ENCODE data around the gene ZNF606. TPM values are rescaled to one million over a fixed set of nuclear protein-coding genes. Genes with fewer than 3 reads are reported as not detected.

ZNF606 gene
- total and polyA plus RNA-seq, 10 of the 15 experiments (the other 5 are each of a cell fraction or from before 2014, with no cell fraction given): 2.2 to 10.6 (median 7.6) TPM

GRCh38 chr19:58034477-58034793 lies 31.8 kb upstream of the ZNF606 start:
- in situ Hi-C loops (cut with MboI): no loop called here

More at GRCh38 chr19:58034477-58034793, 31.8 kb upstream of the ZNF606 start:
- no peak overlapping the region for H3K4me3 ChIP-seq
- no peak overlapping the region for H3K4me2 ChIP-seq (ENCODE audit: control insufficient read depth, insufficient read depth)
- TF ChIP-seq NR2C1 (IDR thresholded peaks at IDR 0.05): no peak
- no peak for TF ChIP-seq MTA2 (IDR thresholded peaks at IDR 0.05; ENCODE audit: low read depth)
- TF ChIP-seq ZBTB33 (IDR thresholded peaks at IDR 0.05): no peak
- TF ChIP-seq FOXM1 (IDR thresholded peaks at IDR 0.05; ENCODE audit: low read depth, low read length): no peak
- no peaks in the 10 kb centered on the region for H3K36me3 ChIP-seq (ENCODE audit: control insufficient read depth in 2 of 2, insufficient read depth in 2 of 2, low read length in 1 of 2)
- RAD21 ChIA-PET (ENCODE audit: unreplicated experiment): no interaction called here
- FAIRE-seq (no peak), ATAC-seq (no peak), DNase-seq (ENCODE audit: low read depth, low spot score) (no peak)
- POLR2A ChIA-PET: no interaction called here
- H4K20me1 ChIP-seq (ENCODE audit: control insufficient read depth, insufficient read depth): no peaks in the 10 kb centered on the region
- CTCF ChIA-PET: no interaction called here
- H3K27me3 ChIP-seq (replicated peaks in 1 of 2; ENCODE audit: control insufficient read depth in 2 of 2, insufficient read depth in 2 of 2, low read length in 1 of 2): no peaks in the 10 kb centered on the region
- intact Hi-C loops (cut with micrococcal nuclease; ENCODE audit: unreplicated experiment): no loop called here
- H3K9ac ChIP-seq (ENCODE audit: control insufficient read depth, insufficient read depth, low read length): no peak overlapping the region
- SMC1A ChIA-PET (ENCODE audit: uncharacterized antibody, unreplicated experiment): no interaction called here
- no peak overlapping the region for H3K27ac ChIP-seq (ENCODE audit: control insufficient read depth, insufficient read depth)
- WGBS (ENCODE audit: insufficient coverage, insufficient replicate concordance, low lambda C conversion rate, missing lambda C conversion rate): 57% methylated on average over 8 of the region's 20 CpGs
- no peak overlapping the region for H2AFZ ChIP-seq (ENCODE audit: control insufficient read depth, low read depth, low read length)
- no TSS peak for BruUV-seq (replicated peaks)
- H3K79me2 ChIP-seq (ENCODE audit: control insufficient read depth, insufficient read depth, low read length): no peaks in the 10 kb centered on the region
- H3K9me3 ChIP-seq (replicated peaks; ENCODE audit: control insufficient read depth, insufficient read depth, low read length): no peaks in the 10 kb centered on the region; the same call in 2 of the 3 replicates
- no peaks in the 10 kb centered on the region for H3K4me1 ChIP-seq (ENCODE audit: control insufficient read depth, insufficient read depth, low read length)

Measured in GM12878 (cell line).